ENCODE data around the gene GSTM5.

DNA sequence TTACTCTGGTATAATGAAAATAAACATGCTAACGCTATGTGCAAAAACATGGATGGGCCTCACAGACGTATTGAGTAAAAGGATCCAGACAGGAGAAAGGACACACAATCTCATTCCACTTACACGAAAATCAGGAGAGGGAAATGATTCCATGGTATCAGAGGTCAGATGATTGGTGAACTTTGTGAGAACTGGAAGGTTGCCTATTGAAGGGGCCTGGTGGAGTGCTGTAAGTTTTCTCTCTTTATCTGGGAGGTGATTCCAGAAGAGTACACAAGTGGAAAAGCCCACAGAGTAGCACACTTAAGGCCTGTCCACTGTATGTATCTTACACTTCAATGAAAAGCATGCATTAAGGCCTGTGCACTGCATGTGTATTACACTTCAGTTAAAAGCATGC, 34.6 kb upstream of the GSTM5 start:
- no peak for TF ChIP-seq EZH2 (IDR thresholded peaks at IDR 0.05; ENCODE audit: borderline replicate concordance, low read length)
- TF ChIP-seq, protein P1, sequence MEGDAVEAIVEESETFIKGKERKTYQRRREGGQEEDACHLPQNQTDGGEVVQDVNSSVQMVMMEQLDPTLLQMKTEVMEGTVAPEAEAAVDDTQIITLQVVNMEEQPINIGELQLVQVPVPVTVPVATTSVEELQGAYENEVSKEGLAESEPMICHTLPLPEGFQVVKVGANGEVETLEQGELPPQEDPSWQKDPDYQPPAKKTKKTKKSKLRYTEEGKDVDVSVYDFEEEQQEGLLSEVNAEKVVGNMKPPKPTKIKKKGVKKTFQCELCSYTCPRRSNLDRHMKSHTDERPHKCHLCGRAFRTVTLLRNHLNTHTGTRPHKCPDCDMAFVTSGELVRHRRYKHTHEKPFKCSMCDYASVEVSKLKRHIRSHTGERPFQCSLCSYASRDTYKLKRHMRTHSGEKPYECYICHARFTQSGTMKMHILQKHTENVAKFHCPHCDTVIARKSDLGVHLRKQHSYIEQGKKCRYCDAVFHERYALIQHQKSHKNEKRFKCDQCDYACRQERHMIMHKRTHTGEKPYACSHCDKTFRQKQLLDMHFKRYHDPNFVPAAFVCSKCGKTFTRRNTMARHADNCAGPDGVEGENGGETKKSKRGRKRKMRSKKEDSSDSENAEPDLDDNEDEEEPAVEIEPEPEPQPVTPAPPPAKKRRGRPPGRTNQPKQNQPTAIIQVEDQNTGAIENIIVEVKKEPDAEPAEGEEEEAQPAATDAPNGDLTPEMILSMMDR (IDR thresholded peaks at IDR 0.05; ENCODE audit: low read length) = no peak

Data from OCI-LY1 (cell line).